Measurements from ENCODE around the gene DAPL1.
"Not testable (repeated sequence)": the region's sequence is repeated elsewhere in the genome, so short reads cannot be mapped to it uniquely, and the experiment has no call there.

DAPL1 gene

GRCh38 chr2:158823486-158824237 lies 28.5 kb downstream of the DAPL1 start:
- no peak for DNase-seq (ENCODE audit: low read depth)

DNA sequence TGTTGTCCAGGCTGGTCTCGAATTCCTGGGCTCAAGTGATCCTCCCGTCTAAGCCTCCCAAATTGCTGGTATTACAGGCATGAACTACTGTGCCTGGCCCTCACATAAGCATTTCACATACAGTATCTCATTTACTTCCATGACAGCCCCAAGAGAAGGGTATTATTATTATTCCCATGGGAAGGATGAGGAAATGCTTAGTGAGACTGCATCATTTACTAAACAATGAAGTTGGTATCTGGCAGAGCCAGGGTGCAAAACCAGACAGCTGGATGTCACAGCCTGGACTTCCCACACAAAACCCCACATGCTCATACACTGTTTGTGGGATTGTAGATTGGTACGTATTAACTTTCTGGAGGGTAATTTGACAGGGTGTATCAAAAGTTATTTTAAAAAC lies 29.9 kb downstream of the DAPL1 start:
- DNase-seq (ENCODE audit: low read depth): no peak

GRCh38 chr2:158826965-158827364 lies 31.8 kb downstream of the DAPL1 start:
- DNase-seq (ENCODE audit: low read depth): no peak

DNA sequence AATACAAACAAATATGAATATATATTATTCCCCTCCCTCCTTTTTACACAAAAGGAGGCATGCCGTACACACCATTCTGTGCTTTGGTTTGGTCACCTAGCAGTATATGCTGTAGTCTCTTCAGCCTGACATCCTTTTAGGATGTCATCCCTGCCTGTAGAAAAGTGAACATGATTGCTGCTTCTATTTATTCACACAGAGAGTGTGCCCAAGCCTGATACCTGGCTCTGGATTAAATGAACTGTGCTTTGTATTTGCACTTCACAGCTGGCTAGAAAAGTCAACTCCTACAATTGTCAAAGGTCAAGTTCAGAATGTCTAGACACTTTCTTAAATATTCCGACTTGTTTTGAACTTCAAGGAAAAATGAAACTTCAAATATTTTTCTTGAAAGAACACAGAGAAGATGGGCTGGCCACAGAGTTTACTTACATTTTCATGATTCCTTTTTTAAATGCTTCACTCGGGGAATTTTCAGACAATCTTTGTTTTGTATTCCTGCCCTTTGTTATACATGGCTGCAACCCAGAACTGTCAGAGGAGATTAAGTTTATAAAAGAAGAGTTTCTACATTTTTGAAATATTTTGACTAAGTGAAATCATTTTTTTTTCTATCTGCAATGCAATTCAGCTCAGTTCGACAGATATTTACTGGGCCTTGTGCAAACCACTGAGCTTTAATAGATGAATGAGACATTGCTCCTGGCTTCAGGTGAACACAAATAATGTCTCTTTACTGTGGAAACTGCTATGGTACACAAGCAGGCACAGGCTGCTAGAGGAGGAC lies 33.5 kb downstream of the DAPL1 start:
- no peak for DNase-seq (ENCODE audit: low read depth)

DNA sequence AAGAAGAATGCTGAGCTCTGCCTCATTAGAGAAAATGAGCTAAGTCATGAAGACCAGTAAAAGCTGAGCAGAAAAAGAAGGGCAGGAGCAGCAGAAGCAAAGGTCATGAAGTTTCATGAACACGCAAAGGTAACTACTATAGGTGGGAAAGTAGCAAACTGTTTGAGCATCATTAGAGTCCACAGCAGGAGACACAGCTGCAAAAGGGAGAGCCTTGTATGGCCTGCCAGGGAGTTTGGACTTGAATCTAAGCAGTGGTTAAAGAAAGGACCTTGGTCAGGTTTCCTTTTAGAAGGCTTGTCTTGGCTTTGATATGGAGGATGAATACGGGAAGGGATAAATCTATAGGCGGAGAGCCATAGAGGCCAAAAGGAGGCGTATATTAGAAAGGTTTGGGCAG lies 34.0 kb downstream of the DAPL1 start:
- no peak for DNase-seq (ENCODE audit: low read depth)

DNA sequence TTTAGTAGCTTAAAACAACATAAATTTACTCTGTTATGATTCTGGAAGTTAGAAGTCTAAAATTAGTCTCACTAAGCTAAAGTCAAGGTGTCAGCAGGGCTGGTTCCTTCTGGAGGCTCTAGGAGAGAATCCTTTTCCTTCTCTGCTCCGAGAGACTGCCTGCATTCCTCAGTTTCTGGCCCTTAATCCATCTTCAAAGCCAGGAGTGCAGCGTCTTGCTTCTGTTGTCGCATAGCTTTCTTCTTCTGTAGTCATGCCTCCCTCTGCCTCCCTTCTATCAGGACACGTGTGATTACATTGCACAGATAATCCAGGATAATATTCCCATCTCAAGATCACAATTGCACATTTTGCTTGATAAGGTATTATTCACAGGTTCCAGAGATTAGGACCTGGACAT lies 35.1 kb downstream of the DAPL1 start:
- no peak for DNase-seq (ENCODE audit: low read depth)

- DNase-seq (ENCODE audit: low read depth): no peak
Observed at GRCh38 chr2:158835431-158835830, 40.3 kb downstream of the DAPL1 start.

- DNase-seq (ENCODE audit: low read depth): no peak
Observed at GRCh38 chr2:158837645-158838044, 42.5 kb downstream of the DAPL1 start.

- no peak for DNase-seq (ENCODE audit: low read depth)
Observed at GRCh38 chr2:158841850-158842249, 46.7 kb downstream of the DAPL1 start.

GRCh38 chr2:158845444-158845843 lies 50.3 kb downstream of the DAPL1 start:
- DNase-seq (ENCODE audit: low read depth): no peak

GRCh38 chr2:158845859-158846258 lies 50.7 kb downstream of the DAPL1 start:
- DNase-seq (ENCODE audit: low read depth): no peak

- not testable (repeated sequence) for DNase-seq (ENCODE audit: low read depth)
Observed at GRCh38 chr2:158847526-158847925, 52.4 kb downstream of the DAPL1 start.

GRCh38 chr2:158848031-158848970 lies 53.2 kb downstream of the DAPL1 start:
- DNase-seq (ENCODE audit: low read depth): not testable (repeated sequence)

- DNase-seq (ENCODE audit: low read depth): not testable (repeated sequence)
Observed at GRCh38 chr2:158860179-158860578, 65.1 kb downstream of the DAPL1 start.

DNA sequence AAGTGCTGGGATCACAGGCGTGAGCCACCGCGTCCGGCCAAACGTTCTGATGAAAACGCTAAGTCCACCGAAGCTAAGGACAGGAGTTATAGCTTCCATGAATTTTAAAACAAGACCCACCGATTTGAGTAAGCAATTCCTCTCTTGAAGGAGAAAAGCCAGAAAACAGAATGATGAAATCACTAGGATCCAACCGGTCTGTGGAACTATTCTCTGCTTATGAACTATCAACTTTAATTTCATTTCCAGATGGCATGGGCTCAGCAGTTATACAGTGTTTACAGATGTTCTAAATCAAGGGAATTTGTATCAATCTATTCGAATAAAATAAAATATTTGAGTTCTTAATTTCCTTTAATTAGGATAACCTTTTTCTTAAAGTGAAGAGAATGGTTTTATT lies 66.5 kb downstream of the DAPL1 start:
- not testable (repeated sequence) for DNase-seq (ENCODE audit: low read depth)

- not testable (repeated sequence) for DNase-seq (ENCODE audit: low read depth)
Observed at GRCh38 chr2:158865469-158865868, 70.4 kb downstream of the DAPL1 start.

Measured in stimulated activated CD8-positive, alpha-beta memory T cell treated with anti-CD3 and anti-CD28 coated beads, Interleukin-15, amount 100 ng/mL, for 1 hour (primary cell).